Natural killer cell (primary cell): Measurements from ENCODE around the gene PHTF2. TPM values are rescaled to one million over a fixed set of nuclear protein-coding genes. Genes with fewer than 3 reads are reported as not detected.
"Not testable (repeated sequence)": the region's sequence is repeated elsewhere in the genome, so short reads cannot be mapped to it uniquely, and the experiment has no call there.

Source experiments
- ATAC-seq, 3 donors: fragments of 150-1000 bp in 2 of 3; fragments of 200-7000 bp in 1 of 3; cut with Tn5 transposase; 1 replicate in 1 of 3; 2 replicates in 2 of 3; pipeline ENCODE4 v1.10.0; 2021; ENCODE audit warnings: mild to moderate bottlenecking in 2 of 3, moderate library complexity in 2 of 3
- DNase-seq, 2 donors: peaks; one replicate each; pipeline versions ENCODE4 v3.0.0 to v3.0.0-alpha.2; 2013 to 2021; ENCODE audit warnings: mixed read lengths in 1 of 2
- H3K27ac ChIP-seq: one replicate; pipeline ENCODE4 v1.5.1; 2013; ENCODE audit warnings: mild to moderate bottlenecking, low read length
- H3K27me3 ChIP-seq: one replicate; pipeline ENCODE4 v1.6.1; 2013; ENCODE audit warnings: low read length; ENCODE audit not compliant: control insufficient read depth, insufficient read depth
- H3K36me3 ChIP-seq: one replicate; pipeline ENCODE4 v1.6.1; 2013; ENCODE audit warnings: low read length; ENCODE audit not compliant: control insufficient read depth, insufficient read depth
- H3K4me1 ChIP-seq: one replicate; pipeline ENCODE4 v1.6.1; 2013; ENCODE audit warnings: low read length; ENCODE audit not compliant: control insufficient read depth, insufficient read depth
- H3K4me3 ChIP-seq: one replicate; pipeline ENCODE4 v1.5.1; 2013; ENCODE audit warnings: low read length
- H3K9me3 ChIP-seq: one replicate; pipeline ENCODE4 v1.6.1; 2013; ENCODE audit warnings: low read length; ENCODE audit not compliant: control insufficient read depth, insufficient read depth
- H3K27ac Mint-ChIP-seq, 2 donors: one replicate each; pipeline ENCODE4 v1.8.0; 2022; ENCODE audit warnings: mild to moderate bottlenecking in 2 of 2, mixed read lengths in 2 of 2, moderate library complexity in 1 of 2
- H3K27me3 Mint-ChIP-seq, 2 donors: one replicate each; pipeline ENCODE4 v1.8.0; 2022; ENCODE audit warnings: low read depth in 2 of 2, mixed read lengths in 2 of 2
- H3K36me3 Mint-ChIP-seq: one replicate; pipeline ENCODE4 v1.8.0; 2022; ENCODE audit warnings: mixed read lengths
- H3K4me1 Mint-ChIP-seq, 2 donors: one replicate each; pipeline ENCODE4 v1.8.0; 2022; ENCODE audit warnings: mixed read lengths in 2 of 2
- H3K4me3 Mint-ChIP-seq: one replicate; pipeline ENCODE4 v1.8.0; 2022; ENCODE audit warnings: mild to moderate bottlenecking, moderate library complexity, mixed read lengths
- H3K9me3 Mint-ChIP-seq, 2 donors: one replicate each; pipeline ENCODE4 v1.8.0; 2022; ENCODE audit warnings: mixed read lengths in 2 of 2
- WGBS: methylation state at CpG from one replicate; pipeline ENCODE4 v1.1.7; 2013; ENCODE audit warnings: missing lambda C conversion rate; ENCODE audit not compliant: insufficient coverage; 5-methylcytosine and 5-hydroxymethylcytosine counted together
- intact Hi-C: fragments of 100-400 bp; cut with micrococcal nuclease; formaldehyde crosslinking; loops from one replicate; pipeline ENCODE4 v1.14.2; 2022
- total RNA-seq, 4 donors: library from RNA; stranded (reverse); fragments of 120-200 nt in 1 of 4; gene quantifications; one replicate each; pipeline versions ENCODE4 v1.2.3 to v1.2.4, GENCODE V29; 2013 to 2022
- TF ChIP-seq, protein P1 (sequence below): fragments of 200-600 bp; IDR thresholded peaks from one replicate; pipeline ENCODE4 v1.8.0; 2022; ENCODE audit warnings: antibody characterized with exemption

PHTF2 gene
- total RNA-seq, 3 donors from 2014 or later (not counting 1 experiment from before 2014, with no cell fraction given): 23.1 to 26.9 (median 26.4) TPM

DNA sequence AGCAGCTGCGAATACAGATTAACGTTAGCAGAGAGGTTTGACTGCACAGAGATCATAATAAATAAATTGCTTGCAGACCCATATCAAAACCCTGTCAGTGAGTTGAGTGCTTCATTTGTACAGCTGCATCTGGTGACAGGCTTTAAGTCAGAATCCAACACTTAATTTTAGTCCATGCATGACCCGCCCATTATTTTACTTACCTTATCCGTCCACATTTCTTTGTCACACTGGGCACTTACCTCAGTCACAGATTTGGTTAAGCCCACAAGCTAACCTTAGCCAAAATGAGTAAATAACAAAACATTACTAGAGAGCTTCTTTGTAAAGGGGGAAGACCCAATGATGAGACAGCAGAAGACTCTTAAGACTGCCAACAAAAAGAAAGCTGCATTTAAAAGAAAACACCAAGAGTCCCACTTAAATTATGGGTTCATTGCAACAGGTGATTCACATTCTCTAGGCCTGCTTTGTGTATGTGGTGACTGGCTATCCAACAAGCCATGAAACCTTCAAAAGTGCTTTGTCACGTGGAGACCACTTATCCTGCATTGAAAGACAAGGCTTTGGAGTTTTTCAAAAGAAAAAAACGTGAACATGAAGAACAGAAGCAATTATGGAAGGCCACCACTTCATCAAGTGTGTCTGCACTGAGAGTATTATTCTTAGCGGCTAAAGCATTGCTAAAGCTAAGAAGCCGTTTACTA is 32.2 kb downstream of the PHTF2 start:
- Mint-ChIP-seq H3K27me3 (no peaks in the 10 kb centered on the region), H3K27ac (no peak overlapping the region), H3K9me3 (peaks cover 0 to 2% of the 10 kb centered on the region in 2 donors), H3K4me3 (no peak overlapping the region), H3K36me3 (peaks cover 2% of the 10 kb centered on the region), H3K4me1 (peaks cover 43 to 45% of the 10 kb centered on the region in 2 donors)
- peaks cover 4% of the 10 kb centered on the region for H3K9me3 ChIP-seq
- DNase-seq (no peak), ATAC-seq (no peak)
- 94% methylated on average over 8 of the region's 8 CpGs for WGBS
- no peaks in the 10 kb centered on the region for H3K36me3 ChIP-seq
- H3K4me3 ChIP-seq: no peak overlapping the region
- no peaks in the 10 kb centered on the region for H3K27me3 ChIP-seq
- peaks cover 3% of the 10 kb centered on the region for H3K4me1 ChIP-seq
- no peak overlapping the region for H3K27ac ChIP-seq
- TF ChIP-seq, protein P1, sequence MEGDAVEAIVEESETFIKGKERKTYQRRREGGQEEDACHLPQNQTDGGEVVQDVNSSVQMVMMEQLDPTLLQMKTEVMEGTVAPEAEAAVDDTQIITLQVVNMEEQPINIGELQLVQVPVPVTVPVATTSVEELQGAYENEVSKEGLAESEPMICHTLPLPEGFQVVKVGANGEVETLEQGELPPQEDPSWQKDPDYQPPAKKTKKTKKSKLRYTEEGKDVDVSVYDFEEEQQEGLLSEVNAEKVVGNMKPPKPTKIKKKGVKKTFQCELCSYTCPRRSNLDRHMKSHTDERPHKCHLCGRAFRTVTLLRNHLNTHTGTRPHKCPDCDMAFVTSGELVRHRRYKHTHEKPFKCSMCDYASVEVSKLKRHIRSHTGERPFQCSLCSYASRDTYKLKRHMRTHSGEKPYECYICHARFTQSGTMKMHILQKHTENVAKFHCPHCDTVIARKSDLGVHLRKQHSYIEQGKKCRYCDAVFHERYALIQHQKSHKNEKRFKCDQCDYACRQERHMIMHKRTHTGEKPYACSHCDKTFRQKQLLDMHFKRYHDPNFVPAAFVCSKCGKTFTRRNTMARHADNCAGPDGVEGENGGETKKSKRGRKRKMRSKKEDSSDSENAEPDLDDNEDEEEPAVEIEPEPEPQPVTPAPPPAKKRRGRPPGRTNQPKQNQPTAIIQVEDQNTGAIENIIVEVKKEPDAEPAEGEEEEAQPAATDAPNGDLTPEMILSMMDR: no peak
- intact Hi-C loops: no loop called here

DNA sequence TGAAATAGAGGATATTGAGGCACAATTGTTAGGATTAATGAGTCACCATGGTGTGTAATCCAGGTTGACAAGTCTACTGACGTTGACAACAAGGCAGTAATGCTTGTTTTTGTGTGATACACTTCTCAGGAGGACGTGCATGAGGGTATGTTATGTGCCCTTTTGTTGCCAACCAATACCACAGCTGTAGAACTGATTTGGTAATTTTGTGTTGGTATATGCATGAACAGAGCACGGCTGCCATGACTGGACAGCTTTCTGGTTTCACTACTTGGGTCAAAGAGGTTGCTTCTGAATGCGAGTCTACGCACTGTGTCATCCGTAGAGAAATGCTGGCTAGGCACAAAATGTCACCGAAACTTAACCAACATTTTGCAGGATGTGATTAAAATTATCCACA is 32.9 kb downstream of the PHTF2 start:
- TF ChIP-seq, protein P1: no peak
- no peaks in the 10 kb centered on the region for H3K36me3 ChIP-seq
- Mint-ChIP-seq H3K36me3 (no peaks in the 10 kb centered on the region), H3K4me3 (no peak overlapping the region), H3K27me3 (no peaks in the 10 kb centered on the region), H3K27ac (no peak overlapping the region), H3K9me3 (peaks cover 0 to 1% of the 10 kb centered on the region in 2 donors), H3K4me1 (peaks cover 38 to 41% of the 10 kb centered on the region in 2 donors)
- no peak overlapping the region for H3K4me3 ChIP-seq
- no peak overlapping the region for H3K27ac ChIP-seq
- ATAC-seq (no peak), DNase-seq (peak in 1 of 2 donors; percentile 10)
- H3K27me3 ChIP-seq: no peaks in the 10 kb centered on the region
- H3K9me3 ChIP-seq: peaks cover 2% of the 10 kb centered on the region
- intact Hi-C loops: no loop called here
- 81% methylated on average over 7 of the region's 7 CpGs for WGBS
- H3K4me1 ChIP-seq: peaks cover 3% of the 10 kb centered on the region

DNA sequence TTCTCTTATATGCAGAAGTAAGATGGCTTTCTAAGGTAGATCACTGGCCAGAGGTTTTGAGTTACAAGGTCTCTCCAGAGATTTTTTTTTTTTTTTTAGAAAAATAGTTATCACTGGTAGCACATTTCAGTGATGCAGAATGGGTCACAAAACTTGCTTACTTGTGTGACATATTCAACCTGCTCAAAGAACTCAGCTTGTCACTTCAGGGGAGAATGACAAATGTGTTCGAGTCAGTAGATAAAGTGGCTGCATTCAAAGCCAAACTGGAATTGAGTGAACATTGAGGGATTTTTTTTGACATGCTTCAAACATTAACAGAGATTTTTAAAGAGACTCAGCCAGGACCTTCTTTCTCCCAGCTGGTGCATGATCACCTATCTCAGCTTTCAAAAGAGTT is 33.4 kb downstream of the PHTF2 start:
- Histone ChIP-seq H3K4me1 (peaks cover 3% of the 10 kb centered on the region), H3K27ac (no peak overlapping the region), H3K4me3 (no peak overlapping the region), H3K27me3 (no peaks in the 10 kb centered on the region), H3K9me3 (no peaks in the 10 kb centered on the region), H3K36me3 (no peaks in the 10 kb centered on the region)
- H3K27ac Mint-ChIP-seq: no peak overlapping the region
- H3K4me3 Mint-ChIP-seq: no peak overlapping the region
- H3K27me3 Mint-ChIP-seq: no peaks in the 10 kb centered on the region
- TF ChIP-seq, protein P1: no peak
- intact Hi-C loops: no loop called here
- H3K4me1 Mint-ChIP-seq: peaks cover 34 to 36% of the 10 kb centered on the region in 2 donors
- no peak for ATAC-seq
- WGBS: 80% methylated on average over 1 of the region's 1 CpG
- no peaks in the 10 kb centered on the region for H3K36me3 Mint-ChIP-seq
- peaks cover 0 to 2% of the 10 kb centered on the region in 2 donors for H3K9me3 Mint-ChIP-seq
- DNase-seq: no peak

DNA sequence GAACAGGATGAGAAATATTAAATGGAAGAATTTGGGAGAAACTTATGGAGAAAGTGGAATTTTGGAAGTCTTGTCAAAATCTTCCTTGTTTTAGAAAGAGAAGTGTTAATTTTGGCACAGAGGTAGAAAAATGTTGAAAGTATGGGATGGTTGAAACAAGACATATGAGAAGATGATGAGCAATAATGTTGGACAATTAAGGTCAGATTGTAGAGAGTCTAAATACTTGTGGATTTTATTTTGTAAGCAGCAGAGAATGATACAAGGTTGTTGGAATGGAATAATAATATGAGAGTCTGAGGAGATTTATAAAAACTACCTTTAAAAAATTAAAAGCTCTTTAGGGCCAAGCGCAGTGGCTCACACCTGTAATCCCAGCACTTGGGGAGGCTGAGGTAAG is 34.6 kb downstream of the PHTF2 start:
- Mint-ChIP-seq H3K9me3 (peaks cover 0 to 2% of the 10 kb centered on the region in 2 donors), H3K4me1 (peaks cover 34 to 36% of the 10 kb centered on the region in 2 donors), H3K27ac (peak overlapping the region in 1 of 2 donors; percentile 4), H3K27me3 (no peaks in the 10 kb centered on the region), H3K36me3 (no peaks in the 10 kb centered on the region), H3K4me3 (no peak overlapping the region)
- no peak for ATAC-seq
- no peaks in the 10 kb centered on the region for H3K9me3 ChIP-seq
- no peak overlapping the region for H3K4me3 ChIP-seq
- TF ChIP-seq, protein P1: no peak
- peaks cover 3% of the 10 kb centered on the region for H3K4me1 ChIP-seq
- intact Hi-C loops: no loop called here
- H3K27ac ChIP-seq: no peak overlapping the region
- no peak for DNase-seq
- H3K27me3 ChIP-seq: no peaks in the 10 kb centered on the region
- WGBS: 100% methylated on average over 1 of the region's 1 CpG
- no peaks in the 10 kb centered on the region for H3K36me3 ChIP-seq

DNA sequence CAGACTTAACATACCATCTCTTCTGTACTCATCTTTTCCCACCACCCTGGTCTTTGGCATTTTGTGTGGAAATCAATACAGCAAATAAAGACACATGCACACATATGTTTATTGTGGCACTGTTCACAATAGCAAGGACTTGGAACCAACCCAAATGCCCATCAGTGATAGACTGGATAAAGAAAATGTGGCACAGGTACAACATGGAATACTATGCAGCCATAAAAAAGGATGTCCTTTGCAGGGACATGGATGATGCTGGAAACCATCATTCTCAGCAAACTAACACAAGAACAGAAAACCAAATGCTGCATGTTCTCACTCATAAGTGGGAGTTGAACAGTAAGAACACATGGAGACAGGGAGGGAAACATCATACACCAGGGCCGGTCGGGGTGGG is 37.9 kb downstream of the PHTF2 start:
- WGBS: 100% methylated on average over 2 of the region's 2 CpGs
- H3K4me1 ChIP-seq, H3K36me3 Mint-ChIP-seq, H3K4me3 Mint-ChIP-seq, H3K36me3 ChIP-seq, H3K27ac ChIP-seq, H3K4me3 ChIP-seq, H3K27ac Mint-ChIP-seq, H3K9me3 ChIP-seq, H3K9me3 Mint-ChIP-seq, ATAC-seq, H3K27me3 ChIP-seq, H3K27me3 Mint-ChIP-seq, intact Hi-C loops, DNase-seq: not testable (repeated sequence)
- H3K4me1 Mint-ChIP-seq: peaks cover 26% of the 10 kb centered on the region in 2 donors
